H1 (cell line): ENCODE measurements around the gene KLK1. TPM values are rescaled to one million over a fixed set of nuclear protein-coding genes. Genes with fewer than 3 reads are reported as not detected.

ENCODE experiments used
- POLR2A ChIP-seq, 2 experiments: IDR thresholded peaks; 1 replicate in 1 of 2; 2 replicates in 1 of 2; pipeline ENCODE4 v1.6.1; 2011; ENCODE audit warnings: low read depth in 2 of 2, low read length in 2 of 2, mild to moderate bottlenecking in 2 of 2; ENCODE audit errors: control extremely low read depth in 1 of 2
- polyA plus RNA-seq, 7 experiments: library from polyadenylated mRNA; depleted of rRNA in 3 of 7; stranded (reverse) in 5 of 7; unstranded in 2 of 7; fragments of >200 nt in 5 of 7; fragments of 200-250 nt in 2 of 7; gene quantifications; 1 replicate in 5 of 7; 2 replicates in 1 of 7; 4 replicates in 1 of 7; pipeline versions ENCODE4 v1.2.1 to v1.2.3, GENCODE V29; 2011 to 2013; ENCODE audit warnings: missing spikeins in 2 of 7, mixed read lengths in 2 of 7
- total RNA-seq: library from RNA; stranded (reverse); fragmentation: NEBNext Ultra II Directional; extraction: Animal tissue kit (Norgen Biotek cat#: 25700); gene quantifications from 2 replicates; pipeline ENCODE4 v1.2.1, GENCODE V29; 2021
- TF ChIP-seq, protein P1 (sequence below): fragments of 300-600 bp; sonication (generic); IDR thresholded peaks from 2 replicates; pipeline ENCODE4 v1.7.1; 2012; ENCODE audit warnings: low read length, moderate library complexity, mild to moderate bottlenecking, inconsistent platforms; ENCODE audit not compliant: insufficient replicate concordance

KLK1 gene
- total and polyA plus RNA-seq, 2 of the 8 experiments (the other 6 are each of a cell fraction or from before 2014, with no cell fraction given) = 3.4 to 4.0 TPM

DNA sequence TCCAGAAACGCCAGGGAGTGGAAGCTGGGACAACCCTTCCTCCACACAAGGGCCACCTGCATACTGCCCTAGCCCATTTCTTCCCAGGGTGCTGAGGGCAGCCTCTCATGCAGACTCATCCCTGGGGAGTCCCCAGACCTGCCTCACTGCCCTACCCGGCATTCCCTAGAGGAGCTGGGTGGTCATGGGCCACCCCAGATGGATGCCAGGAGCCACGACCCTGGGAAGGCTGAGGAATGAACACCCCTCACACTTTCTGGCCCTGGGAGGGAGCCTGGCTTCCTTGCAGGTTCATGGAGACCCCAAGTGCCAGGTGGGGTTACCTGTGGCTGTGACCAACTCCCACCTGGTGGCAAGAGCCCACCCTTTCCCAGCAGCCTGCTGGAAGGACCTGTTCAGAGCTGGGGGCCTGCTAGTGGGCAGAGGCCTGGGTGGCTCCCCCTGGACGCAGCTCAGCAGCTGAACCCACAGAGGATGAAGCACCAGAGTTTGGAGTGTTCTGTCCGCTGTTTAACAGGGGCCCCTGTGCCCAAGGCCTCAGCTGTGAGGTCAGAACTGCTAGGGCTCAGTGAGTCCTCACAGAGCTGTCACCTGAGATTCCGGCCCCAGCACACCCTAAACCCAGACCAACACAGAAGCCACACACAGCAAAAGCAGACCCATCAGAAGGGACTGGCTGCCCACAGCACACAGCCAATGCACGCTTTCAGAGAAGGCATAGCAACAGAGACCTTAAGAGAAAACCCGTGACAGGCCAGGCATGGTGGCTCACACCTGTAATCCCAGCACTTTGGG lies 26.8 kb downstream of the KLK1 start (continued):
- TF ChIP-seq, protein P1, sequence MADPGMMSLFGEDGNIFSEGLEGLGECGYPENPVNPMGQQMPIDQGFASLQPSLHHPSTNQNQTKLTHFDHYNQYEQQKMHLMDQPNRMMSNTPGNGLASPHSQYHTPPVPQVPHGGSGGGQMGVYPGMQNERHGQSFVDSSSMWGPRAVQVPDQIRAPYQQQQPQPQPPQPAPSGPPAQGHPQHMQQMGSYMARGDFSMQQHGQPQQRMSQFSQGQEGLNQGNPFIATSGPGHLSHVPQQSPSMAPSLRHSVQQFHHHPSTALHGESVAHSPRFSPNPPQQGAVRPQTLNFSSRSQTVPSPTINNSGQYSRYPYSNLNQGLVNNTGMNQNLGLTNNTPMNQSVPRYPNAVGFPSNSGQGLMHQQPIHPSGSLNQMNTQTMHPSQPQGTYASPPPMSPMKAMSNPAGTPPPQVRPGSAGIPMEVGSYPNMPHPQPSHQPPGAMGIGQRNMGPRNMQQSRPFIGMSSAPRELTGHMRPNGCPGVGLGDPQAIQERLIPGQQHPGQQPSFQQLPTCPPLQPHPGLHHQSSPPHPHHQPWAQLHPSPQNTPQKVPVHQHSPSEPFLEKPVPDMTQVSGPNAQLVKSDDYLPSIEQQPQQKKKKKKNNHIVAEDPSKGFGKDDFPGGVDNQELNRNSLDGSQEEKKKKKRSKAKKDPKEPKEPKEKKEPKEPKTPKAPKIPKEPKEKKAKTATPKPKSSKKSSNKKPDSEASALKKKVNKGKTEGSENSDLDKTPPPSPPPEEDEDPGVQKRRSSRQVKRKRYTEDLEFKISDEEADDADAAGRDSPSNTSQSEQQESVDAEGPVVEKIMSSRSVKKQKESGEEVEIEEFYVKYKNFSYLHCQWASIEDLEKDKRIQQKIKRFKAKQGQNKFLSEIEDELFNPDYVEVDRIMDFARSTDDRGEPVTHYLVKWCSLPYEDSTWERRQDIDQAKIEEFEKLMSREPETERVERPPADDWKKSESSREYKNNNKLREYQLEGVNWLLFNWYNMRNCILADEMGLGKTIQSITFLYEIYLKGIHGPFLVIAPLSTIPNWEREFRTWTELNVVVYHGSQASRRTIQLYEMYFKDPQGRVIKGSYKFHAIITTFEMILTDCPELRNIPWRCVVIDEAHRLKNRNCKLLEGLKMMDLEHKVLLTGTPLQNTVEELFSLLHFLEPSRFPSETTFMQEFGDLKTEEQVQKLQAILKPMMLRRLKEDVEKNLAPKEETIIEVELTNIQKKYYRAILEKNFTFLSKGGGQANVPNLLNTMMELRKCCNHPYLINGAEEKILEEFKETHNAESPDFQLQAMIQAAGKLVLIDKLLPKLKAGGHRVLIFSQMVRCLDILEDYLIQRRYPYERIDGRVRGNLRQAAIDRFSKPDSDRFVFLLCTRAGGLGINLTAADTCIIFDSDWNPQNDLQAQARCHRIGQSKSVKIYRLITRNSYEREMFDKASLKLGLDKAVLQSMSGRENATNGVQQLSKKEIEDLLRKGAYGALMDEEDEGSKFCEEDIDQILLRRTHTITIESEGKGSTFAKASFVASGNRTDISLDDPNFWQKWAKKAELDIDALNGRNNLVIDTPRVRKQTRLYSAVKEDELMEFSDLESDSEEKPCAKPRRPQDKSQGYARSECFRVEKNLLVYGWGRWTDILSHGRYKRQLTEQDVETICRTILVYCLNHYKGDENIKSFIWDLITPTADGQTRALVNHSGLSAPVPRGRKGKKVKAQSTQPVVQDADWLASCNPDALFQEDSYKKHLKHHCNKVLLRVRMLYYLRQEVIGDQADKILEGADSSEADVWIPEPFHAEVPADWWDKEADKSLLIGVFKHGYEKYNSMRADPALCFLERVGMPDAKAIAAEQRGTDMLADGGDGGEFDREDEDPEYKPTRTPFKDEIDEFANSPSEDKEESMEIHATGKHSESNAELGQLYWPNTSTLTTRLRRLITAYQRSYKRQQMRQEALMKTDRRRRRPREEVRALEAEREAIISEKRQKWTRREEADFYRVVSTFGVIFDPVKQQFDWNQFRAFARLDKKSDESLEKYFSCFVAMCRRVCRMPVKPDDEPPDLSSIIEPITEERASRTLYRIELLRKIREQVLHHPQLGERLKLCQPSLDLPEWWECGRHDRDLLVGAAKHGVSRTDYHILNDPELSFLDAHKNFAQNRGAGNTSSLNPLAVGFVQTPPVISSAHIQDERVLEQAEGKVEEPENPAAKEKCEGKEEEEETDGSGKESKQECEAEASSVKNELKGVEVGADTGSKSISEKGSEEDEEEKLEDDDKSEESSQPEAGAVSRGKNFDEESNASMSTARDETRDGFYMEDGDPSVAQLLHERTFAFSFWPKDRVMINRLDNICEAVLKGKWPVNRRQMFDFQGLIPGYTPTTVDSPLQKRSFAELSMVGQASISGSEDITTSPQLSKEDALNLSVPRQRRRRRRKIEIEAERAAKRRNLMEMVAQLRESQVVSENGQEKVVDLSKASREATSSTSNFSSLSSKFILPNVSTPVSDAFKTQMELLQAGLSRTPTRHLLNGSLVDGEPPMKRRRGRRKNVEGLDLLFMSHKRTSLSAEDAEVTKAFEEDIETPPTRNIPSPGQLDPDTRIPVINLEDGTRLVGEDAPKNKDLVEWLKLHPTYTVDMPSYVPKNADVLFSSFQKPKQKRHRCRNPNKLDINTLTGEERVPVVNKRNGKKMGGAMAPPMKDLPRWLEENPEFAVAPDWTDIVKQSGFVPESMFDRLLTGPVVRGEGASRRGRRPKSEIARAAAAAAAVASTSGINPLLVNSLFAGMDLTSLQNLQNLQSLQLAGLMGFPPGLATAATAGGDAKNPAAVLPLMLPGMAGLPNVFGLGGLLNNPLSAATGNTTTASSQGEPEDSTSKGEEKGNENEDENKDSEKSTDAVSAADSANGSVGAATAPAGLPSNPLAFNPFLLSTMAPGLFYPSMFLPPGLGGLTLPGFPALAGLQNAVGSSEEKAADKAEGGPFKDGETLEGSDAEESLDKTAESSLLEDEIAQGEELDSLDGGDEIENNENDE = no peak
- TF ChIP-seq POLR2A (IDR thresholded peaks at IDR 0.05; ENCODE audit: control extremely low read depth in 1 of 2, low read depth in 2 of 2, low read length in 2 of 2) = peak in 1 of 2 experiments; percentile 27; a peak in 2 of 3 replicates
